Measurements from ENCODE around the gene BAD.

Gene BAD

DNA sequence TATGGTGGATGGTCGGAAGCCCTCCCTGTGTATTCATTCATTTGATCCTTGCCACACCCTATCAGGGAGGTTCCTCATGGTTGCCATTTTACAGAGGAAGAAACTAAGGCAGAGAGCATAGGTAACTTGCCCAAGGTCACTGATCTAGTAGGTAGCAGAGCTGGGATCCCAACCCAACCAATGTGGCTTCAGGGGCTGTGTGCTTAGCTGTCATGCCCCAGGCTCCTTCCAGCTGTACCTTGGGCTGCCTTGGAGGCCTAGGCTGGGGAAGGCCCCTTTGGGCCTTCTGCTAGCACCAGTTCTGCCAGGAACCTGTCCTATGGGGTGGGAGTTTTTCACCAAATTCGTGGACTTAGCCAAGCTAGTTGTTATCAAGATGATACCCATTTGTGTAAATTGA, 8.6 kb downstream of the BAD start:
- DNase-seq (ENCODE audit: low spot score): no peak

DNA sequence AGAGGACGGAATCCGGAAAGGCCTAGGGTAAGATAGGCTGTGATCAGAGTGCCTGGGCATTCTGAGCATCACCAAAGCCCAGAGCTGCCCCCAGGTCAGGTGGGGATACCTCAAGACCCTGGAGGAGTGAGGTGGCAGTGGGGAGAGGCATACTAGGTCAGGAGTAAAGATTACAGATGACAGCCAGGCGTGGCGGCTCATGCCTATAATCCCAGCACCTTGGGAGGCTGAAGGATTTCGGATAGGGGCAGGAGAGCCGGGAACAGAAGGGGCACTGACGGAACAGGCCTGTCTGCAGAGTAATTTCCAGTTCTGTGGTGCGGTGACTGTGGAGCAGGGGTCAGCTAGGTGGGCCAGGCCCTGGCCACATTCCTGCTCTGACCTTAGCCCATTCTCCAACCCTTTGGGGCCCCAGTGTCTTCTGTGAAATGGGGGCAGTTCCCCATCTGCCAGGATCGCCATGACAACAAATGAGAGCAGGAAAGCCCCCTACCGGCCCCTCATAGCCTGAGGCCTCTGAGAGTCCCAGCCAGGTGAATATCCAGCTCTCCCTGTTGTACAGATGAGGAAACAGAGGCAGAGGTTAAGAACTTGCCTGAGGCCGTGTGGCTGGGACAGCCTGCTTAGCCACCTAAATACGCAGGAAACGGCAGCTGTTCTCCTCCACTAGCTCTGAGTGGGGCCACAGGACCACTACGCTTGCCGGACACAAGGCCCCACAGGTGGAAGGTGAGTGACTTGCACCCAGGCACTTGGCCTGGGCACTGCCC, 9.2 kb downstream of the BAD start:
- DNase-seq (ENCODE audit: low spot score): no peak

DNA sequence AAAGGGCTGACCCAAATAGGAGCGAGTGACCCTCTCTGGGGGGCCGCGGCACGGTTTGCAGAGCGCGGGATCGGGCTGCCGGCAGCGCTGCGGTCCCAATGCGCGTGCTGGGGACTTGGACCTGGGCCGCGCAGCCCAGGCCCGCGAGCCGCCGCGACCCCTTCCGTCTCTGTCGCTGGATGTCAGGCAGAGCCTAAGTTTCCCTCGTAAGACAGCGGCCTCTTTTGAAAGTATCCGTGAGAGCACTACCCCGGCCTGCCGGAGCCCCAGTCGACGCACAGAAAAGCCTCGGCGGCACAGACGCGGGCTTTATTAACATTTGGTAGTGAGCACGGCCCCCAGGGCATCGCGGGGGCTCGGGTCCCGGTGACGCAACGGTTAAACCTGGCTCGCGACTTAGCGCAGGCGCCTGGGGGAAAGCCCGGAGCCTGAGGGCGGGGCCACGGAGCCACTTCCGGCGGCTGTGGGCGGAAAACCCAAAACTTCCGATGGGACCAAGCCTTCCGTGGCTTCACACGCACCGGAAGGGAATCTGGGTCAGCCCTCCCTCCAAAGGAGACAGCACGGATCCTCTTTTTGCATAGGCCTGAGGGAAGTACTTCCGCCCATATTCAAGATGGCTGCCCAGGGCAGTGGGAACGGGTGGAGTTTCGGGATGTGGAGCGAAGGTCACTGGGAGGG, 14.8 kb downstream of the BAD start:
- DNase-seq (ENCODE audit: low spot score): peak; percentile 82

DNA sequence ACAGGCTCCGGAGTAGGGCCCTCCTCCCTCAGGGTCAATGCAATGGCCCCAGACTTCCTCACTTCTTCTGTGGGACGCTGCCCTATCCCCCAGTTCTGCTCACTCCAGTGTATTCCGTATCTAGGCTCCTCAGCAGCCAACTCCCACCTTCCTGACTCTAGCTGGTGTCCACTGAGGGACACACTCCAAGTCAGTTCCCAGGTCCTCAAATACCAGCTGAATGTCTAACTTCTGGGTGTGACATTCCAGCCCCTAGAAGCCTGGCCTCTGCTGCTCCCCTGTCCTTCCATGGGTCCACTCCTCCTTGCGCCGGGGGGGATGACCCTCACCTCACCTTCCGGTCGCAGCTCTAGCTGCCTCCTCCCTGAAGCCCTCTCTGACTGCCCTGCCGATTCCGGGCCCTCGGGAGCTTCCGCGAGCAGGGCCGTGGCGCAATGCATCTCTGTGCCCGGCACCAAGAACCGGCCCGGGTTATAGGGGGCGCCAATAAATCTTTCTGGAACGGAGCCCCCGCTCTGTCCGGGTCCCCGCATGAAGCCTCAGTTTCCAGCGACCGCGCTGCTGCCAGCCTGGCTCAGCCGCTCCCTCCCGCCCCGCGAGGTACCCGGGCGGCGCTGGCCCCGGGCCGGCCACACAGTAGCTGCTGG, 15.4 kb downstream of the BAD start:
- no peak for DNase-seq (ENCODE audit: low spot score)

DNA sequence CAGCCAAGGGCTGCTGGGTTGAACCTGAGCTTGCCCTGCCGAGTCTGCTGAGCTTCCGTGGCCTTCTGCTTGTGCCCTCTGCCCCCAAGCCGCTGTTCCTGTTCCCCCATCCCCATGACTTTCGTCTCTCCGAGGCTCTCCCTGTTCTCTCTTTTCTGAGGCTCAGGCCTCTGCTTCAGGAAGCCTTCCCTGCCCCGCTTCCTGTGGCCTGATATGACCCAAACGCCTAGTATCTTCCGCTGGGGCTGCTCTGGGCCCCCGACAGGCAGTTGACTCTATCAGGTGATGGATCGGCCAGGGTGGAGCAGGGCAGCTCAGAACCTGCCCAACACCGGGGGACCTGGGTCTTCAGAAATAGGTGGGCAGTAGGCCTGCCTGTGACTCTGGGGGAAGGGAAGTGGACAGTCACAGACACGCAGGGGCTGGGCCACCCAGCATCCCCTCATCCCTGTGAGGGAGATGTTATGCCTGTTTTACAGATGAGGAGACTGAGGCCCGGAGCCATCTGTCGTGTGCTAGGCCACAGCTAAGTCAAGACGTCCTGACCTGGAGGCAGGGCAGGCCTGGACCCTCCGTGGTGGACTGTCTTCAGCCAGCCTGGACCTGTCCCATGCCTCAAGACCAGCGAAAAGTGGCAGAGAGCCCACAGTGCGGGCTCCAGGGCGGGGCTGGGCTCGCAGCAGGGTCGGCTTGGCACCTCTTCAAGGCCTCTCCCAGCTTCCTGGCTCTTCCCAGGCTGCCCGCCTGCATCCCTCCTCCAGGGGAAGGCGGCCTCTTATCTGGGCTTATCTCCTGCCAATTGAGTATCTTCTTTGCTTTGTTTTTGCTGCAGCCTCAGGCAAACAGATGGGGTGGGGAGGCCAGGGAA, 16.2 kb downstream of the BAD start:
- no peak for DNase-seq (ENCODE audit: low spot score)

DNA sequence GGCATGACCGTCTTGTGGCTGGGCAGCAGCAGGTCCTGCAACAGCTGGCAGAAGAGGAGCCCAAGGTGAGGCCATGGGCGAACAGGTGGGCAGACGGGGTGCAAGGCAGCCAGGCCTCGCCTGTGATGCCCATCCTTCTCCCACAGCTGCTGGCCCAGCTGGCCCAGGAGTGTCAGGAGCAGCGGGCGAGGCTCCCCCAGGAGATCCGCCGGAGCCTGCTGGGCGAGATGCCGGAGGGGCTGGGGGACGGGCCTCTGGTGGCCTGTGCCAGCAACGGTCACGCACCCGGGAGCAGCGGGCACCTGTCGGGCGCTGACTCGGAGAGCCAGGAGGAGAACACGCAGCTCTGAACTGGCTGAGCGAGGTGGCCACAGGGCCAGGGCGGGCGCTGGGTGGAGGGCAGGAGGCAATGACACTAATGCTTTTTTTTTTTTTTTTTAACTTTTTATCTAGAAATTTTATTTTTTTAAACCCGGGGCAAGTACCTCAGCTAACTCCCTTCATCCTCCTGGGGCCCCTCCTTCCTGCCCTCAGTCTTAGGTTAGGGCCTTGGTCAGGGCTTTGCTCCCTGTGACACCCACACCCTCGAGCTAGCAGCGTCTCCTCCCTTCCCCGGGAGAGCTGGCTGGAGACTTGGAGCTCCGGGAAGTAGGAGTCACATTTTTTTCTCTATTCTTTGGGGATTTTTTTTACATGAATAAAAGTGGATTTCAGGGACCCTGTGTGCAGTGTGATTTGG, 17.1 kb downstream of the BAD start:
- no peak for DNase-seq (ENCODE audit: low spot score)

DNA sequence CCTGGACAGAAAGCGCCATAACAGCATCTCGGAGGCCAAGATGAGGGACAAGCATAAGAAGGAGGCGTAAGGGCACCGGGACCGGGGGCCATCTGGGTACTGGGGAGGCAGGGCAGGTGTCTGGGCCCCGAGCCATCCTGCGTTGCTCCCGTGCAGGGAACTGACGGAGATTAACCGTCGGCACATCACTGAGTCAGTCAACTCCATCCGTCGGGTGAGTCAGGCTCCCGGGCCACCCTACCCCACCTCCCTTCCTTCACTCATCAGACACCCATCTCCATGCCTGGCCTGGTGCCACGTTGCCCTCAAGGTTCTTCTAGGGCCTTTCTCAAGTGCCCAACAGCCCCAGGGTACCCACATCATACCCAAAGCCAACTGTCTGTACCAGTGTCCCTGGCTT, 18.1 kb downstream of the BAD start:
- no peak for DNase-seq (ENCODE audit: low spot score)

DNA sequence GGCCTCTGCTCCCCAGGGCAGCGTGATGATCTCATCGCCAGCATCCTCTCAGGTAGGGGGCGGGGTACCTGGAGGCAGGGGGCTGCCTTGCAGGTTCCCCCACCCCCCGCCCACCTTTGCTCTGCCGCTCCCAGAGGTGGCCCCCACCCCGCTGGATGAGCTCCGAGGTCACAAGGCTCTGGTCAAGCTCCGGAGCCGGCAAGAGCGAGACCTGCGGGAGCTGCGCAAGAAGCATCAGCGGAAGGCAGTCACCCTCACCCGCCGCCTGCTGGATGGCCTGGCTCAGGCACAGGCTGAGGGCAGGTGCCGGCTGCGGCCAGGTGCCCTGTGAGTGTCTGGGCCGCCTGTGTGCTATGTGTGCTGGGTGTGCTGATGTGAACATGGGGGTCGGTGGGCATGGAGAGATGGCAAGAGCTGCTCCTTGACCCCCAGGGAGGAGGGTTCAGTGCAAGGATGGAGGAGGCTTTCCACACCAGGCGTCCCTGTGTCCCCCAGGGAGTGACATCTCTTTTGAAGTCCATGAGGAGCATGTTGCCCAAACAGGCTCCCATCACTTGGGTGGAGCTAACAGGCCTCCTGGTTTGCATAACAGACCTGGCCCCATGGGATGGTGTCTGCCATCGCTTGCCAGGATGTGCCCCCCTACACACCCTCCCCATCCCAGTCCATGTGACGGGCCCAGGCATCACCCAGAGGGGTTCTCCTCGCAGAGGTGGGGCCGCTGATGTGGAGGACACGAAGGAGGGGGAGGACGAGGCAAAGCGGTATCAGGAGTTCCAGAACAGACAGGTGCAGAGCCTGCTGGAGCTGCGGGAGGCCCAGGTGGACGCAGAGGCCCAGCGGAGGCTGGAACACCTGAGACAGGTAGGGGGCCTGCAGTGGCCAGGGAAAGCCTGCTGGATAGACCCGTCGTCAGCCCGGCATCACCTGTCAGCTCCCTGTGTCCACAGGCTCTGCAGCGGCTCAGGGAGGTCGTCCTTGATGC, 19.0 kb downstream of the BAD start:
- no peak for DNase-seq (ENCODE audit: low spot score)

DNA sequence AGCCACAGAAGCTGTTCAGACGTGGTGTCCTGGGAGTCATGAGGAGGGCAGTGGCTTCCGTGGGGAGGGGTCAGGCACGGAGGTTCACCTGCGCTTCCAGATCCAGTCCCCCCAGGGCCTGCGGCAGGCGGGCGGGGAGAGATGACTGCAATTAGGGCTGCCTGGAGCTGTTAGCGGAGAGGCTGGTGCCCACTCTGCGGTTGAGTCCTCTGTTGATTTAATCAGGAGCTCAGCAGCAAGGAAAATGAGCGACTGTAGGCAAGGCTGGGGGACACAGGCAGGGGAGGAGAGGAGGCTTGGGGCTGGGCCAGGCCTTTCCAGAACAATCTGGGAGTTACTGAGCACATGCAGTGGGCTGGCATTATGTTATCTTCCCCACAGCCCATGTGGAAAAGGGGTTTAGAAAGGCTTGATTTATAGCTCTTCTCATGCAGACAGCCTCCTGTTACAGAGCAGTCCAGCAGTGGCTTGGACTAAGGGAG, 20.1 kb downstream of the BAD start:
- no peak for DNase-seq (ENCODE audit: low spot score)

DNA sequence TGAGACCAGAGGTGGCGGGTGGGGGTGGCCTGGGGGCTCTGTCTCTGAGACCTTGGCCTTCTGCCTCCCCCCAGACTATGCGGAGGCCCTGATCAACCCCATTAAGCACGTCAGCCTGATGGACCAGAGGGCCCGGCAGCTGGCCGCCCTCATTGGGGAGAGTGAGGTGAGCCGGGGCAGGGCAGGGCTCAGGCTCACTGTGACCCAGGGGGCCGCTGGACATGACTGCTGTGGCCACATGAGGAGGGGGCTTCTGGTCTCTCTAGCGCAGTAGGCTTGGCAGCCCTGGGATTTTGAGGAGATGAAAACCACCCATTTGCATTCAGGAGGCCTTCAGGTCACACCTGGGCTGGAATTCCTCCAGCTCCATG, 20.5 kb downstream of the BAD start:
- DNase-seq (ENCODE audit: low spot score): no peak

DNA sequence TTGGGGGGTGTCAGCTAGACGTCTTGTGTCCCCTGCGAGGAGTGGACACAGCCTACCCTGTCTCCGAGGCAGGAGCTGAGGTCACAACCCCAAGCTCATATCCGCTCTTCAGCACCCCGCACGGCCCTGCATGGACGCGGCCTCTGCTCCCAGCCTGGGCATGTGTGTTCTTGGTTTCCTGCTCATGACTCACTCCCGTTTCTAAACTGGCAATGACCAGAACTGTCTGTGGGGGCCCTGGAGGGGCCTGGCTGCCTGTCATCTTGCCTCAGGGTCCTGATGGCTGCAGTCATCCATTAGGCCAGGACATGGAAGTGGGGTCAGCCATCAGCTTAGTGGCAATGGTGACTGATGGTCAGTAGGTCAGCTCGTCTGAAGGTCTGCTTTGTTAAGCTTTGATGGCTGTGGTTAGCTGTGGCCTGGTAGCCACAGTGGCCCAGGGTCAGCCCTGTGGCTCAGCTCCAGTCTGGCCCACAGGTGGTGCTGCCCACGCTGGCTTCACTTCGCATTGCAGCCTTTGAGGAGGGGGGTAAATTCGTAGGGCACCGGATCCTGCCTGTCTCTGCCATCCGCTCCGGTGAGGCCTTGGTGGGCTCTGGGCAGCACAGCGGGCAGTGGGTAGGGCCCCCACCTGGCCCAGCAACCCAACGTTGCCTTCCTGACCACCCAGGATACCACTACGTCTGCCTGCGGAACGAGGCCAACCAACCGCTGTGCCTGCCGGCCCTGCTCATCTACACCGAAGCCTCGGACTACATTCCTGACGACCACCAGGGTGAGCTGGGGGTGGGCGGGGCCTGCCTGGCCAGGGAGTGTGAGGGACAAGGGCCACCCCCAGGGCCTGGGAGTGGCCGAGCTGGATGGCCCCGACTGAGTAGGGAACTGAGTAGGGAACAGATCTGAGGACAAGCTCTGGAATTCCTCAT, 21.2 kb downstream of the BAD start:
- DNase-seq (ENCODE audit: low spot score): peak; percentile 60

DNA sequence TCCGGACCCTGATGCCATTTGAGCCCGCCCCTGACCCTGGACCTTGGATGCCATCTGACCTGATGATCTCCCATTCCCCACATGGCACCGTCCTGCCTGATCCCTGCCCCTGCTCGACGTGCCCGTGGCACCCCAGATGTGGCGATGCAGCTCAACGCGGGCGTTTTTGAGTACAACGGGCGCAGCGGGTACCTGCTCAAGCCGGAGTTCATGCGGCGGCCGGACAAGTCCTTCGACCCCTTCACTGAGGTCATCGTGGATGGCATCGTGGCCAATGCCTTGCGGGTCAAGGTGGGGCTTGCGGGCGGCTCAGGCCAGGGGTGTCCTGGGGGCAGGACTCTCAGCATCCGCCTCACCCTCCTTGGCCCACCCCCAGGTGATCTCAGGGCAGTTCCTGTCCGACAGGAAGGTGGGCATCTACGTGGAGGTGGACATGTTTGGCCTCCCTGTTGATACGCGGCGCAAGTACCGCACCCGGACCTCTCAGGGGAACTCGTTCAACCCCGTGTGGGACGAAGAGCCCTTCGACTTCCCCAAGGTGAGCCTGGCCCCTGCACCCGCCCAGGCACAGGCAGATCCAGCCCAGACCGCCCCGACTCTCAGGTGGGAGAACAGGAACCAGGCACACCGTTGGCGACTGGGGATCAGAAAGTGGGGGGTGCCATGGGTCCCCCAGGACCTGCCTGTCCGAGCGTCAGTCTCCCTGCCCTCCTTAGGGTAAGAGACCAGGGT, 22.0 kb downstream of the BAD start:
- DNase-seq (ENCODE audit: low spot score): no peak

DNA sequence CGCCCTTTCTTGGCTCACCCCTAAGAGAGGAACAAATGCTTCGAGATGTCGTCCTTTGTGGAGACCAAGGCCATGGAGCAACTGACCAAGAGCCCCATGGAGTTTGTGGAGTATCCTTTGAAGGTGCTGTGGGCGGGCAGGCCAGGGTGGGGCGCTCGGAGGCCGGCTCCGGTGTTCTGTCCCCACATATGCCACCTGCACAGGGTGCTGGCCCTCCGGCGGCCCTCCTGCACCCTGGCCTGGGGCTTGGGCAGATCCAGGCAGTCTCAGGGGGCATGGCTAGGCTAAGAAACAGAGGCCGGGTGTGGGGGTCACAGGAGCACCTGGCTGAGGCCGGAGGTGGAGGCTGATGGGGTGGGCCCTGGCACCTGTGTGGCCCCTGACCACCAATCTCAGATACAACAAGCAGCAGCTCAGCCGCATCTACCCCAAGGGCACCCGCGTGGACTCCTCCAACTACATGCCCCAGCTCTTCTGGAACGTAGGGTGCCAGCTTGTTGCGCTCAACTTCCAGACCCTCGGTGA, 22.8 kb downstream of the BAD start:
- no peak for DNase-seq (ENCODE audit: low spot score)

DNA sequence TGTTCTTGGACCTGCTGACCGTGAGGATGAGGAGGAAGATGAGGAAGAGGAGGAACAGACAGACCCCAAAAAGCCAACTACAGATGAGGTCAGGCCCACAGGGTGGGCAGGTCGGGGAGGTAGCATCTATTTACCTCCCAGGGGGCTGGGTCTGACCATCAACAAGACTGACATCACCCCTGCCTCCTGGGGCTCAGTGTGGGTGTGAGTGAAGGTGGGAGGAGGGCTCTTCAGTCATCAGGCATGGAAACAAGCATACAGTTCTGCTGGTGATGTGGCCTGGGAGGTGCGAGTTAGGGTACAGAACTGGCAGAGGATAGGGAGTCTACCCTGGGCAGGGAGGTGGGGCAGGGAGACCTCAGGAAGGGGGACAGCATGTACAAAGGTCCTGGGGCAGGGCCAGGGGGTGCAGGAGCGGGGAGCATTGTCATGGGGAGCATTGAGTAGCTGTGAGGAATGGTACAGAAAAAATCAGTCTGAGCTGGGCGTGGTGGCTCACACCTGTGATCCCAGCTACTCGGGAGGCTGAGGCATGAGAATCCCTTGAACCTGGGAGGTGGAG, 24.2 kb downstream of the BAD start:
- no peak for DNase-seq (ENCODE audit: low spot score)

DNA sequence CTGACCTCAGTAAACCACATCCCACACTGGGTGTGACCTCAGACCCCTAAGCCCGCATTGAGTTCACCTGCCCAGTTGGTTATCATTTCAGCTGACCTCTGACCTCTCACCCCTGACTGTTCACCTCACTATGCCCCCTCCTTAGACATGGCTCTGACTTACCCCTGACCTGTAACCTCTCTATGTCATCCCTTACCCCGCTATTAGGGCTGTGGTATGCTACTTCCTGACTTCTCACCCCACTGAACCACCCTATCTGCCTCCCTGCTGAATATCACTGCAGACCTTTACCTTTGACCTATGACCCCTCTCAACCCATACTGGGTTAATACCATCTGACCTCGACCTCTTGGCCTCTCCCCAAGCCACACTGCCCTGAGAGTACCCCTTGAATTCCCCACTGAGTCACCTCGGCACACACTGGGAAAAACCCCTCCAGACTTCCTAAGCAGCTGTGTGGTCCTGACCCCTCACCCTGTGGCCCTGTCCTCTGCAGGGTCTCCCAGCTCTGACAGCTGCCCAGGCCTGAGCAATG, 24.9 kb downstream of the BAD start:
- DNase-seq (ENCODE audit: low spot score): no peak

DNA sequence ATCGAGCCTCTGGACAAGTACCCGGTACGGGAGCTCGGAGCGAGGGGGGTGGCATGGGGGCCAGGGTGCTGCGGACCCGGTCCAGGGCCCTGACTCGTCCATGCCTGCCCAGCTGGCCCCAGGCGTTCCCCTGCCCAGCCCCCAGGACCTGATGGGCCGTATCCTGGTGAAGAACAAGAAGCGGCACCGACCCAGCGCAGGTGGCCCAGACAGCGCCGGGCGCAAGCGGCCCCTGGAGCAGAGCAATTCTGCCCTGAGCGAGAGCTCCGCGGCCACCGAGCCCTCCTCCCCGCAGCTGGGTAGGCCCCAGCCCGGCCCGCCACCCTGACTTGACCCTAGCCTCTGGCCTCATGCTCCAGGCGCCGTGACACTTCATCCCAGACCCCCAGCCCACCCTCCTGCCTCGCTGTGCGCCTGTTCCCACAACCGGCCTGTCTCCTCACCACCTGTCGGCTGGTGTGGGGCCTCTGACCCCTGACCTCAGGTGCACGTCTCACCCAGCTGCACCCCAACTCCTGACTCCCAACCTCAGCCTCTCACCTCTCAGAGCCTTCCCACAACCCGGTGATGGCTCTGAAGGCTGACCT, 25.4 kb downstream of the BAD start:
- DNase-seq (ENCODE audit: low spot score): no peak

DNA sequence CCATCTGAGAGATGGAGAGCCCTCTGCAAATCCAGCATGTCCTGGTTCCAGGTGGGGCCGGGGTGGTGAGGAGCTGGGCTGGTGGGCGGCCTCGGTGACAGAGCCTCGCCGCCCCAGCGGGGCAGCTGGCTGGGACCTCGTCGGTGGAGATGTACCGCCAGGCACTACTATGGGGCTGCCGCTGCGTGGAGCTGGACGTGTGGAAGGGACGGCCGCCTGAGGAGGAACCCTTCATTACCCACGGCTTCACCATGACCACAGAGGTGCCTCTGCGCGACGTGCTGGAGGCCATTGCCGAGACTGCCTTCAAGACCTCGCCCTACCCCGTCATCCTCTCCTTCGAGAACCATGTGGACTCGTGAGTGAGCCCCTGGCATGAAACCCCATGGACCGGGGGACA, 26.1 kb downstream of the BAD start:
- no peak for DNase-seq (ENCODE audit: low spot score)

Measured in iPS-NIHi11 (cell line).